GM23338 (cell line): ENCODE measurements around the gene TNFAIP3. TPM values are rescaled to one million over a fixed set of nuclear protein-coding genes. Genes with fewer than 3 reads are reported as not detected.
"Not testable (repeated sequence)": the region's sequence is repeated elsewhere in the genome, so short reads cannot be mapped to it uniquely, and the experiment has no call there.

ENCODE experiments used
- ATAC-seq: fragments of 200-7000 bp; cut with Tn5 transposase; 3 replicates; pipeline ENCODE4 v1.9.1; 2020
- DNase-seq: peaks from one replicate; pipeline ENCODE4 v3.0.0-alpha.2; 2015; ENCODE audit warnings: low spot score
- H2AFZ ChIP-seq: fragments of 200-600 bp; sonication (generic); 2 replicates; pipeline ENCODE4 v1.8.0; 2016; ENCODE audit warnings: antibody characterized with exemption, mild to moderate bottlenecking, moderate library complexity
- H3F3A ChIP-seq: fragments of 200-600 bp; sonication (generic); replicated peaks from 2 replicates; pipeline ENCODE4 v1.8.0; 2017; ENCODE audit warnings: antibody characterized with exemption, mixed run types, low read depth
- H3K27ac ChIP-seq: fragments of 200-600 bp; sonication (generic); 2 replicates; pipeline ENCODE4 v1.6.1; 2016; ENCODE audit warnings: low read depth
- H3K27me3 ChIP-seq: fragments of 200-600 bp; sonication (generic); 2 replicates; pipeline ENCODE4 v1.8.0; 2016; ENCODE audit warnings: mild to moderate bottlenecking, mixed run types, moderate library complexity; ENCODE audit not compliant: insufficient read depth
- H3K36me3 ChIP-seq: fragments of 200-600 bp; sonication (generic); 2 replicates; pipeline ENCODE4 v1.8.0; 2016; ENCODE audit warnings: mild to moderate bottlenecking; ENCODE audit not compliant: insufficient read depth
- H3K4me1 ChIP-seq: fragments of 200-600 bp; sonication (generic); 2 replicates; pipeline ENCODE4 v1.8.0; 2016; ENCODE audit warnings: mild to moderate bottlenecking, moderate library complexity; ENCODE audit not compliant: insufficient read depth
- H3K4me2 ChIP-seq: fragments of 200-600 bp; sonication (generic); 2 replicates; pipeline ENCODE4 v1.7.1; 2017; ENCODE audit warnings: mixed run types
- H3K4me3 ChIP-seq: fragments of 200-600 bp; sonication (generic); 2 replicates; pipeline ENCODE4 v1.6.1; 2016; ENCODE audit warnings: mixed run types
- H3K79me2 ChIP-seq: fragments of 200-600 bp; sonication (generic); replicated peaks from 2 replicates; pipeline ENCODE4 v1.8.0; 2017; ENCODE audit warnings: mild to moderate bottlenecking; ENCODE audit not compliant: insufficient read depth
- H3K9me2 ChIP-seq: fragments of 200-600 bp; sonication (generic); 2 replicates; pipeline ENCODE4 v1.8.0; 2017; ENCODE audit not compliant: insufficient read depth
- H4K20me1 ChIP-seq: fragments of 200-600 bp; sonication (generic); replicated peaks from 2 replicates; pipeline ENCODE4 v1.8.0; 2017; ENCODE audit warnings: mild to moderate bottlenecking; ENCODE audit not compliant: insufficient read depth
- H3K27ac Mint-ChIP-seq: 2 replicates; pipeline ENCODE4 v1.8.0; 2020; ENCODE audit warnings: inconsistent platforms, mild to moderate bottlenecking, moderate library complexity, mixed read lengths
- H3K27me3 Mint-ChIP-seq: 3 replicates; pipeline ENCODE4 v1.8.0; 2022; ENCODE audit warnings: low read depth, mild to moderate bottlenecking, moderate library complexity, mixed read lengths, inconsistent platforms; ENCODE audit not compliant: insufficient read depth, poor library complexity
- H3K36me3 Mint-ChIP-seq: 3 replicates; pipeline ENCODE4 v1.8.0; 2021; ENCODE audit warnings: low read depth, mild to moderate bottlenecking, inconsistent platforms, moderate library complexity, mixed read lengths
- H3K4me1 Mint-ChIP-seq: 3 replicates; pipeline ENCODE4 v1.8.0; 2020; ENCODE audit warnings: mild to moderate bottlenecking, inconsistent platforms, mixed read lengths
- H3K4me3 Mint-ChIP-seq: 3 replicates; pipeline ENCODE4 v1.8.0; 2021; ENCODE audit warnings: moderate library complexity, mild to moderate bottlenecking, inconsistent platforms, mixed read lengths
- H3K9me3 Mint-ChIP-seq: 3 replicates; pipeline ENCODE4 v1.8.0; 2020; ENCODE audit warnings: moderate library complexity, mild to moderate bottlenecking, inconsistent platforms, mixed read lengths
- CREB1 ChIP-seq: fragments of 250-450 bp; sonication (Bioruptor Pico); IDR thresholded peaks from 2 replicates; pipeline ENCODE4 v1.5.0; 2020; ENCODE audit warnings: low read depth, mild to moderate bottlenecking, moderate library complexity
- EZH2 ChIP-seq: fragments of 200-600 bp; sonication (generic); IDR thresholded peaks from one replicate; pipeline ENCODE4 v1.8.0; 2017; ENCODE audit warnings: antibody characterized with exemption, mild to moderate bottlenecking, low read depth; ENCODE audit not compliant: unreplicated experiment
- EZH2phosphoT487 ChIP-seq: fragments of 200-600 bp; sonication (generic); IDR thresholded peaks from one replicate; pipeline ENCODE4 v1.8.1; 2018; ENCODE audit warnings: antibody characterized with exemption; ENCODE audit not compliant: unreplicated experiment
- NANOG ChIP-seq: IDR thresholded peaks from 2 replicates; pipeline ENCODE4 v1.6.1; 2016; ENCODE audit warnings: antibody characterized with exemption, borderline replicate concordance
- REST ChIP-seq: IDR thresholded peaks from one replicate; pipeline ENCODE4 v1.6.1; 2018; ENCODE audit warnings: antibody characterized with exemption; ENCODE audit not compliant: unreplicated experiment
- STAT1 ChIP-seq: IDR thresholded peaks from one replicate; pipeline ENCODE4 v1.6.1; 2016; ENCODE audit warnings: antibody characterized with exemption; ENCODE audit not compliant: unreplicated experiment
- ZNF331 ChIP-seq: fragments of 250-450 bp; sonication (Bioruptor Pico); IDR thresholded peaks from 2 replicates; pipeline ENCODE4 v1.5.0; 2020; ENCODE audit warnings: low read depth, mild to moderate bottlenecking, moderate library complexity
- polyA plus RNA-seq: library from polyadenylated mRNA; unstranded; fragments of >200 nt; fragmentation: Nextera tagmentation; extraction: Ambion mirVana; gene quantifications from 2 replicates; pipeline ENCODE4 v1.2.1, GENCODE V29; 2016
- total RNA-seq: library from RNA; depleted of rRNA; stranded (reverse); fragments of >200 nt; shearing (Covaris generic); gene quantifications from 2 replicates; pipeline ENCODE4 v1.2.3, GENCODE V29; 2014
- TF ChIP-seq, protein P1 (sequence below): IDR thresholded peaks from 2 replicates; pipeline ENCODE4 v1.6.1; 2016; ENCODE audit warnings: antibody characterized with exemption
- TF ChIP-seq, protein P2 (sequence below), 2 experiments: fragments of 200-600 bp in 1 of 2; sonication (generic) in 1 of 2; conservative IDR thresholded peaks; 2 replicates each; pipeline versions ENCODE4 v1.5.1 to v1.6.1; 2016 to 2017; ENCODE audit warnings: antibody characterized with exemption in 2 of 2, low read depth in 2 of 2, mild to moderate bottlenecking in 2 of 2, moderate library complexity in 1 of 2

Gene TNFAIP3
- total and polyA plus RNA-seq, 2 experiments from 2014 or later: 2.1 to 2.3 TPM

DNA sequence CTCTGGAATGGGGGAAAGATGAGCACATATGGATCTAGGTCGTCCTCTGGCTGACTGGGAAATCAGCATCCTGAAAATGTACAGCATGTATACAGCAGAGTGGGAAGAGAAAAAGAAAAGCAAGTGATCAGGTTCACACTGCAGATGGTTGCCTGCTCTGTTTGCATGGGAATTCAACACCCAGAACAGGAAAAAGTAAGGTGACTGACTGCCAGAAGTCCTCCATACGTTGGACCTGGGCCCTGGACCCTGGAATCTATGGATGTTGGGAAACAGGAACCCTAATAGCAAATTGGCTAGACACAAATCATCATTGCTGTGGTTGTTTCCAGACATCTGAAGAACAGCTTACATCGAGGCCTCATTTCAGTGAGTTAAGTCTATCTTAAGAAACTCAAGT is 30.3 kb upstream of the TNFAIP3 start:
- no peak for DNase-seq
- Mint-ChIP-seq H3K9me3 (peaks cover 12% of the 10 kb centered on the region; the same call in 2 of the 3 replicates), H3K27ac (no peak overlapping the region), H3K4me3 (no peak overlapping the region), H3K27me3 (peaks cover 3% of the 10 kb centered on the region), H3K36me3 (no peaks in the 10 kb centered on the region; the same call in 1 of the 3 replicates), H3K4me1 (no peaks in the 10 kb centered on the region; the same call in 2 of the 3 replicates)
- no peak overlapping the region for H2AFZ ChIP-seq
- no peaks in the 10 kb centered on the region for H4K20me1 ChIP-seq
- no peaks in the 10 kb centered on the region for H3K79me2 ChIP-seq
- H3K27me3 ChIP-seq: no peaks in the 10 kb centered on the region
- H3K4me2 ChIP-seq: no peak overlapping the region
- no peaks in the 10 kb centered on the region for H3F3A ChIP-seq
- no peak overlapping the region for H3K27ac ChIP-seq
- no peaks in the 10 kb centered on the region for H3K9me2 ChIP-seq
- H3K4me1 ChIP-seq: no peaks in the 10 kb centered on the region
- ATAC-seq: no peak
- no peaks in the 10 kb centered on the region for H3K36me3 ChIP-seq
- TF ChIP-seq, protein P1, sequence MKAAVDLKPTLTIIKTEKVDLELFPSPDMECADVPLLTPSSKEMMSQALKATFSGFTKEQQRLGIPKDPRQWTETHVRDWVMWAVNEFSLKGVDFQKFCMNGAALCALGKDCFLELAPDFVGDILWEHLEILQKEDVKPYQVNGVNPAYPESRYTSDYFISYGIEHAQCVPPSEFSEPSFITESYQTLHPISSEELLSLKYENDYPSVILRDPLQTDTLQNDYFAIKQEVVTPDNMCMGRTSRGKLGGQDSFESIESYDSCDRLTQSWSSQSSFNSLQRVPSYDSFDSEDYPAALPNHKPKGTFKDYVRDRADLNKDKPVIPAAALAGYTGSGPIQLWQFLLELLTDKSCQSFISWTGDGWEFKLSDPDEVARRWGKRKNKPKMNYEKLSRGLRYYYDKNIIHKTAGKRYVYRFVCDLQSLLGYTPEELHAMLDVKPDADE: no peak
- TF ChIP-seq STAT1 (no peak), ZNF331 (CRISPR knock-in tag) (no peak), NANOG (no peak), CREB1 (CRISPR knock-in tag) (no peak), REST (no peak), EZH2 (no peak), EZH2phosphoT487 (no peak)
- TF ChIP-seq, protein P2, sequence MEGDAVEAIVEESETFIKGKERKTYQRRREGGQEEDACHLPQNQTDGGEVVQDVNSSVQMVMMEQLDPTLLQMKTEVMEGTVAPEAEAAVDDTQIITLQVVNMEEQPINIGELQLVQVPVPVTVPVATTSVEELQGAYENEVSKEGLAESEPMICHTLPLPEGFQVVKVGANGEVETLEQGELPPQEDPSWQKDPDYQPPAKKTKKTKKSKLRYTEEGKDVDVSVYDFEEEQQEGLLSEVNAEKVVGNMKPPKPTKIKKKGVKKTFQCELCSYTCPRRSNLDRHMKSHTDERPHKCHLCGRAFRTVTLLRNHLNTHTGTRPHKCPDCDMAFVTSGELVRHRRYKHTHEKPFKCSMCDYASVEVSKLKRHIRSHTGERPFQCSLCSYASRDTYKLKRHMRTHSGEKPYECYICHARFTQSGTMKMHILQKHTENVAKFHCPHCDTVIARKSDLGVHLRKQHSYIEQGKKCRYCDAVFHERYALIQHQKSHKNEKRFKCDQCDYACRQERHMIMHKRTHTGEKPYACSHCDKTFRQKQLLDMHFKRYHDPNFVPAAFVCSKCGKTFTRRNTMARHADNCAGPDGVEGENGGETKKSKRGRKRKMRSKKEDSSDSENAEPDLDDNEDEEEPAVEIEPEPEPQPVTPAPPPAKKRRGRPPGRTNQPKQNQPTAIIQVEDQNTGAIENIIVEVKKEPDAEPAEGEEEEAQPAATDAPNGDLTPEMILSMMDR (conservative IDR thresholded peaks at IDR 0.05; ENCODE audit: low read depth in 2 of 2): no peak
- no peak overlapping the region for H3K4me3 ChIP-seq

DNA sequence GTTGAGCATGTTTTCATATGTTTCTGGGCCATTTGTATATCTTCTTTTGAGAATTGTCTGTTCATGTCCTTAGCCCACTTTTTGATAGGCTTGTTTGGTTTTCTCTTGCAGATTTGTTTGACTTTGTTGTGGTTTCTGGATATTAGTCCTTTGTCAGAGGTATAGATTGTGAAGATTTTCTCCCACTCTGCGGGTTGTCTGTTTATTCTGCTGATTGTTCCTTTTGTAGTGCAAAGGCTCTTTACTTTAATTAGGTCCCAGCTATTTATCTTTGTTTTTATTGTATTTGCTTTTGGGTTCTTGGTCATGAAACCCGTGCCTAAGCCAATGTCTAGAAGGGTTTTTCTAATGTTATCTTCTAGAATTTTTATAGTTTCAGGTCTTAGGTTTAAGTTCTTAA is 29.0 kb upstream of the TNFAIP3 start:
- not testable (repeated sequence) for H3K27ac ChIP-seq, H3K36me3 ChIP-seq, H3K27ac Mint-ChIP-seq, H3K4me1 Mint-ChIP-seq, ATAC-seq, H2AFZ ChIP-seq, H3F3A ChIP-seq, H3K4me1 ChIP-seq, H3K27me3 Mint-ChIP-seq, H3K9me2 ChIP-seq, H3K79me2 ChIP-seq, H3K4me3 Mint-ChIP-seq, H3K4me2 ChIP-seq, H3K4me3 ChIP-seq, DNase-seq, H3K27me3 ChIP-seq, H4K20me1 ChIP-seq, H3K36me3 Mint-ChIP-seq
- H3K9me3 Mint-ChIP-seq: peaks cover 12% of the 10 kb centered on the region; the same call in 2 of the 3 replicates

DNA sequence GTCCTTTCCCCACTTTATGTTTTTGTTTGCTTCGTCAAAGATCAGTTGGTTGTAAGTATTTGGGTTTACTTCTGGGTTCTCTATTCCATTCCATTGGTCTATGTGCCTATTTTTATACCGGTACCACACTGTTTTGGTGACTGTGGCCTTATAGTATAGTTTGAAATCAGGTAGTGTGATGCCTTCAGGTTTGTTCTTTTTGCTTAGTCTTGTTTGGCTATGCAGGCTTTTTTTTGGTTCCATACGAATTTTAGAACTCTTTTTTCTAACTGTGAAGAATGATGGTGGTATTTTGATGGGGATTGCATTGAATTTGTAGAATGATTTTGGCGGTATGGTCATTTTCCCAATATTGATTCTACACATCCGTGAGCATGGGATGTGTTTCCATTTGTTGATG is 28.5 kb upstream of the TNFAIP3 start:
- H3K4me1 ChIP-seq, H3K9me2 ChIP-seq, H4K20me1 ChIP-seq, H3K4me2 ChIP-seq, H3K79me2 ChIP-seq, DNase-seq, H3K36me3 ChIP-seq, H3K4me1 Mint-ChIP-seq, H3K27ac Mint-ChIP-seq, H3K27ac ChIP-seq, H3K4me3 Mint-ChIP-seq, H3K27me3 Mint-ChIP-seq, ATAC-seq, H3K36me3 Mint-ChIP-seq, H3F3A ChIP-seq, H3K27me3 ChIP-seq, H3K4me3 ChIP-seq, H2AFZ ChIP-seq: not testable (repeated sequence)
- peaks cover 12% of the 10 kb centered on the region; the same call in 2 of the 3 replicates for H3K9me3 Mint-ChIP-seq
